GM18499 (cell line): ENCODE data around the gene ABCC5.

Source experiments
- ATAC-seq: cut with Tn5 transposase; IDR thresholded peaks from one replicate; pipeline ENCODE4 v1.9.1; 2021; ENCODE audit warnings: moderate number of reproducible peaks; ENCODE audit not compliant: insufficient read depth, unreplicated experiment

The ABCC5 gene

GRCh38 chr3:183984127-183984740, 33.5 kb downstream of the ABCC5 start:
- ATAC-seq, result no peak

- no peak for ATAC-seq
Observed at GRCh38 chr3:183981990-183982644, 35.6 kb downstream of the ABCC5 start.

- no peak for ATAC-seq
Observed at GRCh38 chr3:183980403-183980802, 37.3 kb downstream of the ABCC5 start.

DNA sequence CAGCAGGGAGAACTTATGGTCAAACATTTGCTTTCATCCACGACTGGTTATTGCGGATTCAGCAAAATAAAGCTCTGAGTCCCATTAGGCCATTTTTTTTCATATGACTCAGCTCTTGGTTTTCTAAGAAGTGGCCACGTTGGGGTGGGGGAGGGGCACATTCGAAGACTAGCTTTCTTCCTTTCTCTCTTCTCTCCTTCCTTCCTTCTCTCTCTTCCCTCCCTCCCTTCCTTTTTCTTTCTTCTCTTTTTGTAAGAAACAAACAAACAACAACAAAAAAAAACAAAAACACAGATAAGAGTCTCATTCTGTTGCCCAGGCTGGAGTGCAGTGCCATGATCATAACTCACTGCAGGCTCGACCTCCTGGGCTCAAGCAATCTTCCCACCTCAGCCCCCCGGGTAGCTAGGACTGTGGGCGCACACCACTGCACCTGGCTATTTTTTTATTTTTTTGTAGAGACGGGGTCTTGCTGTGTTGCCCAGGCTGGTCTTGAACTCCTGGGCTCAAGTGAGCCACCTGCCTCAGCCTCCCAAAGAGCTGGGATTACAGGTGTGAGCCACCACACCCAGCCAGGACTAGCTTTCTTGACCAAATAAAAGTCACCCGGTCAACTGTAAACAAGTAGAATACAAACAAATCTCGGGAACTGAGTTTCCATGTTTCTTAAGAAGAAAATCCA, 41.6 kb downstream of the ABCC5 start:
- no peak for ATAC-seq

GRCh38 chr3:183968666-183969245, 48.9 kb downstream of the ABCC5 start:
- no peak for ATAC-seq

DNA sequence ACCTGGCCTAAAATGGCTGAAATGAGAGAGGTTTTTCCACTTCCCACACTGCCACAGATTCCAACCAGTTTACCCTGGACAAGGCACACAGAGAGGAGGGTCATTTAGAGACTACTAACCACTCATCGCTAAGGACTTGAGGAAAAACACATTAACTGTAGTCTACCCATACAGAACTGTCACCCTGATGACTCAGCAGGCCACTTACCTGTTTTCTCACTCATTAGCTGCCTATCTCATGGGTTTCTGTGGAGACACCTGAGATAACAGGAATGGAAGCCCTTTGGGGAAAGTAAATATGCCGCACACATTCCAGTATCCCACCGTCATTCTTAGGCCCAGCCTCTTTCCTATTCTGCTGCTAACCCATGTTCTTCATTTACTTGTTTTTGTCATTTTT, 50.0 kb downstream of the ABCC5 start:
- no peak for ATAC-seq

GRCh38 chr3:183966361-183966791, 51.3 kb downstream of the ABCC5 start:
- ATAC-seq, result no peak

GRCh38 chr3:183962807-183963206, 54.9 kb downstream of the ABCC5 start:
- ATAC-seq, result no peak

GRCh38 chr3:183959214-183959613, 58.5 kb downstream of the ABCC5 start:
- no peak for ATAC-seq

DNA sequence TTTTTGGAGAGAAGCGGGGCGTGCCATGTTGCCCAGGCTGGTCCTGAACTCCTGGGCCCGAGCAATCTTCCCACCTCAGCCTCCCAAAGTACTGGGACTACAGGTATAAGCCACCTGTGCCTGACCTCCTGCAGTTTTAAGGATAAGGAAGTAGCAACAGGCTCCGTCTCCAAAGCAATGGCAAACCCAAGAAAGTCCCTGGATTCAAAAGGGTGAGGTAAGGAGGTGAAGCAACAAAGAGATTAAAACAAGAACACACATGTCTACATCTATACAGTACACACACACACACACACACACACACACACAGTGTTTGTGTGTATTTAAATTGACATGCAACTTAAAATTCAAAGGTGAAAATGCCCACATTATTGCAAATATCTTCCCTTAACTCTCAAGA, 58.9 kb downstream of the ABCC5 start:
- no peak for ATAC-seq

- ATAC-seq, result no peak
Observed at GRCh38 chr3:183958226-183958625, 59.5 kb downstream of the ABCC5 start.

DNA sequence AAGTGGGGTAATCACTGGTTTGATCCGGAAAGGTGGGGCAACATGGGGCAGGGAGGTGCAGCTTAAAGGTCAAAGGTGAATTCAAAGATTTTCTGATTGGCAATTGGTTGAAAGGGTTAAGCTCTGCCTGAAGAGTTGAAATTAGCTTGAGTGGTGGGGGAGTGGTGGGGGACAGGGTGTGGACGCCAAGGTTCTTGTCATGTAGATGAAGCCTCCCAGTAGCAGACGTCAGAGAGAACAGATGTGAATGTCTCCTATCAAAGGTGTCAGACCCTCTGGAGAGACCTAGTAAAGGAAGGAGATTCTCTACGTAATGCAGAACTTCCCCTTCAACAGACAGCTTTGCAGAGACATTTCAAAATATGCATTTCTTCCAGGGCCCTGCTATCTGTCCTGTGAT, 62.8 kb downstream of the ABCC5 start:
- ATAC-seq, result no peak

DNA sequence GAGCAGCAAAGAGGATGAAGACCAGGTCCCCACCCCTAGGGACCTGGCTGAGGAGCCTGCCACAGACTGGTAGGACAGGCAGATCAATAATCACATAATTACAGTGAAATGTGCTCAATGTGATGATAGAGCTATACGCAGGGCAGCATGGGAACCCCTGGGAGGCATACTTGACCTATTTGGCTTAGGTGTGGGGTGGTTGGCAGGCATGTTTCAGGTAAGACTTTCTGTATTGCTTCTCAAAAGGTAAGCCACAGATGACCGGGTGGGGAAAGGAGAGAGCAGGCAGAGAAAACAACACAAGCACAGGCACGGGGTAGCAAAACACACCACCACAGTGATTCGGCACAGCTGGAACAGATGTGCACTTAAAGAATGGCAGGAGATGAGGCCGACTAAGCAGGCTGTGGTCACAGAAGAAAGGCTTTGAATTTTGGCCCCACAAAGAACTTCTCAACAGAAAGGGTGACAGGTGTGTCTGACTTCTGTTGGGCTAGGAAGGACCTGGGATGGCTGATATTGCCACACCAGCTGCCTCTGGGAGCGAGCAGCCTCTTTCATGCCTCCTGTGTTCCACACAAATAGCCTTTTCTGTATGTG, 64.1 kb downstream of the ABCC5 start:
- no peak for ATAC-seq

DNA sequence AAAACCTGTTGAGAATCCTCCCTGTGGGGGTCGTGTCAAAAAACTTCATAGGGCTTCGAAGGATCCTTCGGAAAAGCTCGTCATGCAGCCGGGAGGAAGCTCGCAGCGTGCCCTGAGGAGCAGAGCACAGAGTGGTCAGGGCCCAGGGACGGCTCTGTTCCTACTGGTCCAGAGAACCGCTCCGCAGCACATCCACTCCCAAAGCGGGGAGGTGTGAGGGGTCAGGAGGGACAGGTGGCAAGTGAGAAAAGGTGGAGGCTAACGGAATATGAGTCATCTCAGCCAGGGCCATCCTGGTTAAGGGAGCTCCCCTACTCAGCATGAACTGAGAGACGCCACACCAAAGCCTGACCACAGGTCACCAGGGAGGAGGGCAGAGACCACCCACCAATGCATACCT, 66.2 kb downstream of the ABCC5 start:
- no peak for ATAC-seq

- no peak for ATAC-seq
Observed at GRCh38 chr3:183949690-183950089, 68.0 kb downstream of the ABCC5 start.

GRCh38 chr3:183946037-183946436, 71.6 kb downstream of the ABCC5 start:
- ATAC-seq, result no peak

GRCh38 chr3:183944775-183945174, 72.9 kb downstream of the ABCC5 start:
- no peak for ATAC-seq

- no peak for ATAC-seq
Observed at GRCh38 chr3:183943739-183944138, 73.9 kb downstream of the ABCC5 start.

- no peak for ATAC-seq
Observed at GRCh38 chr3:183941216-183941615, 76.5 kb downstream of the ABCC5 start.

DNA sequence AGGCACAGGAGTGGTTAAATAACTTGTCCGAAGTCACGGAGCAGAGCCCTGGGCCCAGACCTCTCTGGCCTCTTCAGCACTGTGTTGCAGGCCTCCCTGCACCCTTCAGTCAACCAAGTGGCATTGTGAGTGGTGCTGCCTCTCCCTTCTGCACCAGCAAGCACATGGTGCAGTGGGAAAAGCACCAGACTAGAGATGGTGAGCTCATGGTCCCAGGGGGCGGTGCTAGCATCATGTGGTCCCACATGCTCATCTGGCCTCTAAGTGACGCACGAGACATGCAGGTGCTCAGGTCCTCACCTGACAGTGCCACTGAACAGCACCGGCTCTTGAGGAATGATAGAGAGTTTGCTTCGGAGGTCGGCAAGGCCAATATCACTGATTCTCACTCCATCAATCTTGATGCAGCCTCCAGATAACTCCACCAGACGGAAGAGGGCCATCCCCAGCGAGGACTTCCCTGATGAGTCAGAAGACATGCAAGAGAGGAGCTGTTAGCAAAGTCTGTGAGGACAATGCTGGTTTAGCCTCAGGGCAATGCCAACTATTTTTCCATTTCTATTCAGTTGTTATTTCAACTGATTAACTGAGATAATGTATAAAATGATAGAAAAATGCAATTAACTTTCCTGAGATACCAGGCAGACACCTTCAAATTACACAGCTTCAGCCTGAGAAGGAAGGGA, 79.9 kb downstream of the ABCC5 start:
- ATAC-seq, result no peak
